ENCODE results near the gene C1orf116. TPM values are rescaled to one million over a fixed set of nuclear protein-coding genes. Genes with fewer than 3 reads are reported as not detected.

Gene C1orf116
- total RNA-seq, 2 donors from 2014 or later = 36.5 to 107 TPM

DNA sequence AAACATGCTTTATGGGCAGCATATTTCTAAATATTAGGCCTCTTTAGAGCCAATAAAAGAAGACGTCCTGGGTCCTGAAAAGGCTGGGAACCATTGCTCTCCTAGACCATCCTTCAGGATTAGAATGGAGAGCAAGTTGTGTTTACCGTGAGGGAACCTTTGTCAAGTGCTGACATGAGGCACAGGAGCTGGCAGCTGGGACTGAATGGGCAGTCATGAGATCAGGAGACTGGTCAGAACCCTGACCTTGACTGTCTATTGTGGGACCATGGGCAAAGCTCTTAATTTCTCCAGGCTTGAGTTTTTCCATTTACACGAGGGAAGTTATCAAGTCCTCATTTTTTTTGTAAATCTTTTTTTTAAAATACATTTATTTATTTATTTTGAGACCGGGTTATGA lies 25.7 kb upstream of the C1orf116 start:
- Histone ChIP-seq H3K4me3 (no peak overlapping the region), H3K4me1 (replicated peaks) (no peaks in the 10 kb centered on the region), H3K36me3 (no peaks in the 10 kb centered on the region), H3K9me3 (no peaks in the 10 kb centered on the region), H3K27me3 (replicated peaks; ENCODE audit: insufficient read depth) (no peaks in the 10 kb centered on the region), H3K27ac (no peak overlapping the region)
- 82% methylated on average over 4 of the region's 4 CpGs for WGBS
- intact Hi-C loops (cut with DNase I) = no loop called here
- TF ChIP-seq POLR2AphosphoS5 (IDR thresholded peaks at IDR 0.05) = no peak
- no peak for TF ChIP-seq POLR2A (IDR thresholded peaks at IDR 0.05)
- TF ChIP-seq CTCF (IDR thresholded peaks at IDR 0.05) = no peak
- no peak for DNase-seq (ENCODE audit: low spot score)

GRCh38 chr1:207056673-207057072 lies 24.1 kb upstream of the C1orf116 start:
- no peak for DNase-seq (ENCODE audit: low spot score)
- Histone ChIP-seq H3K36me3 (no peaks in the 10 kb centered on the region), H3K4me3 (no peak overlapping the region), H3K4me1 (replicated peaks) (no peaks in the 10 kb centered on the region), H3K27me3 (replicated peaks; ENCODE audit: insufficient read depth) (no peaks in the 10 kb centered on the region), H3K9me3 (no peaks in the 10 kb centered on the region), H3K27ac (no peak overlapping the region)
- no peak for TF ChIP-seq CTCF (IDR thresholded peaks at IDR 0.05)
- no peak for TF ChIP-seq POLR2A (IDR thresholded peaks at IDR 0.05)
- TF ChIP-seq POLR2AphosphoS5 (IDR thresholded peaks at IDR 0.05) = peak; percentile 10
- 88% methylated on average over 6 of the region's 6 CpGs for WGBS
- intact Hi-C loops (cut with DNase I) = no loop called here

DNA sequence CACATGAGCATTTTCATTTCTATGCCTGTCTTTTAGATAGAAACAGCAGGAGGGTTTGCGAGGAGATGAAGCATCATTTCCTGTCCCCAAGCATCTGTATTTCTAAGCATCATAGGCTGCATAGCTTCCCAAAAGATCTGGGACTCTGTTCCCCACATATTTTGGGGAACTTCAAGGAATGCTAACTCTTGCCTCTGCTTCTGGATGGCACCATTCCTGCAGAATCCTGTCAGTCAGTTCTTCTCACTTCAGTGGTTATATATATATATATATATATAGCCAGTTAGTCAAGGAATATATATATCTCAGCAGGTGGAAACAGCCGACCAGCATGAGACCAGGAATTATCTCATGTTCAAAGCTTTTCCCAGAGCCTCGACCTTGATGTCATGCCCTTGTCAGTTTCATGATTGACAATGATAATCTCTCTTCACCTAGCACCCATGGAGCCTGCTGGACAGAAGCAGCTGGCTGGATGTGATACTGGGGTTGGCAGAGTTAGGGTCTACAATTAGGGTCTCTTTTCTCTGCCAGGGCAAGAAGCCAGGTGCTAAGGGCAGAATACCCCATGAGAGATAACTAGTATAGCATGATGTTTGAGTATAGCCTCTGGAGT lies 22.9 kb upstream of the C1orf116 start:
- no peak for DNase-seq (ENCODE audit: low spot score)
- WGBS = 97% methylated on average over 3 of the region's 3 CpGs
- Histone ChIP-seq H3K4me3 (no peak overlapping the region), H3K4me1 (replicated peaks) (no peaks in the 10 kb centered on the region), H3K27ac (no peak overlapping the region), H3K9me3 (no peaks in the 10 kb centered on the region), H3K27me3 (replicated peaks; ENCODE audit: insufficient read depth) (no peaks in the 10 kb centered on the region), H3K36me3 (no peaks in the 10 kb centered on the region)
- intact Hi-C loops (cut with DNase I) = no loop called here
- TF ChIP-seq POLR2A (IDR thresholded peaks at IDR 0.05) (no peak), POLR2AphosphoS5 (IDR thresholded peaks at IDR 0.05) (no peak), CTCF (IDR thresholded peaks at IDR 0.05) (no peak)

DNA sequence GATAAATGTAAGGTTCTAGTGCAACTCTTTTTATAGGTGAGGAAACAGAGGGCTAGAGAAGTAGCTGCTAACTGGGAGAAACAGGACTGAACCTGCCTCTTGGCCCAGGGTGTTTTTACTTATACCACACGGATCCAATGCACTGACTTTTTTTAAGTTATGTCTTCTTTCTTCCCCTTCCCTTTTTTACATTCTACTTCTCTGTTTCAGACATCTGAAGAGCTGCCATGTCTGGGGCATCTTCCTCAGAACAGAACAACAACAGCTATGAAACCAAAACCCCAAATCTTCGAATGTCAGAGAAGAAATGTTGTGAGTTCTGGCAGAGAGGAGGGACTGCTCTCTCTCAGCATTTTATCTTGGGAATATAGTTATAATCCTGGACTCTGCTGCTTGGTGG lies 21.9 kb upstream of the C1orf116 start:
- WGBS = 50% methylated on average over 2 of the region's 2 CpGs
- H3K9me3 ChIP-seq = no peaks in the 10 kb centered on the region
- H3K27me3 ChIP-seq (replicated peaks; ENCODE audit: insufficient read depth) = no peaks in the 10 kb centered on the region
- H3K4me3 ChIP-seq = no peak overlapping the region
- no peaks in the 10 kb centered on the region for H3K4me1 ChIP-seq (replicated peaks)
- H3K27ac ChIP-seq = peak overlapping the region in 1 of 2 donors; percentile 28
- DNase-seq (ENCODE audit: low spot score) = no peak
- intact Hi-C loops (cut with DNase I) = no loop called here
- no peaks in the 10 kb centered on the region for H3K36me3 ChIP-seq
- TF ChIP-seq POLR2AphosphoS5 (IDR thresholded peaks at IDR 0.05) = no peak

- intact Hi-C loops (cut with DNase I) = no loop called here
- peak; percentile 100 for DNase-seq (ENCODE audit: low spot score)
- Histone ChIP-seq H3K27me3 (replicated peaks; ENCODE audit: insufficient read depth) (no peaks in the 10 kb centered on the region), H3K27ac (peak within 1 kb of the TSS; percentile 81 to 94), H3K9me3 (no peaks in the 10 kb centered on the region), H3K4me3 (peak within 1 kb of the TSS; percentile 41 to 66), H3K36me3 (no peaks in the 10 kb centered on the region), H3K4me1 (replicated peaks) (no peaks in the 10 kb centered on the region)
- TF ChIP-seq POLR2A (IDR thresholded peaks at IDR 0.05) (peak; percentile 93), POLR2AphosphoS5 (IDR thresholded peaks at IDR 0.05) (peak; percentile 96), CTCF (IDR thresholded peaks at IDR 0.05) (peak in 2 of 4 experiments; percentile 65)
- 3% methylated on average over 51 of the region's 56 CpGs for WGBS
Measured at GRCh38 chr1:207052911-207053769, 20.6 kb upstream of the C1orf116 start, which contains the start of gene PFKFB2. Gene PFKFB2, plus strand, starts transcription at chr1:207053275. Its CDS starts 1,443 bp downstream, at chr1:207054718.

Measured in prostate gland (tissue), 2 donors.